HEK293 (cell line): Measurements from ENCODE around the gene OR52N1.

ENCODE experiments used
- CTCF ChIA-PET: fragments of 350-600 bp; formaldehyde crosslinking; extraction: SDS; loops from one replicate; lab custom pipeline; 2021; ENCODE audit warnings: antibody characterized with exemption; lab: Yijun Ruan, JAX
- POLR2A ChIA-PET: fragments of 300-600 bp; formaldehyde crosslinking; extraction: SDS; loops from one replicate; lab custom pipeline; 2020; ENCODE audit warnings: antibody characterized with exemption, inconsistent platforms; lab: Yijun Ruan, JAX
- H3K27ac ChIP-seq: fragments of 200-500 bp; sonication (Bioruptor generic); 2 replicates; pipeline ENCODE4 v1.5.1; 2014; ENCODE audit warnings: low read depth, low read length, control low read depth, inconsistent platforms; ENCODE audit errors: extremely low read depth
- H3K36me3 ChIP-seq, 2 experiments: fragments of 200-500 bp in 1 of 2; sonication (Bioruptor generic) in 1 of 2; 1 replicate in 1 of 2; 2 replicates in 1 of 2; pipeline ENCODE4 v1.5.1; 2014 to 2017; ENCODE audit warnings: inconsistent platforms in 2 of 2, low read length in 2 of 2; ENCODE audit not compliant: control insufficient read depth in 2 of 2, insufficient read depth in 1 of 2
- H3K4me1 ChIP-seq: fragments of 200-500 bp; sonication (Bioruptor generic); 2 replicates; pipeline ENCODE4 v1.5.1; 2014; ENCODE audit warnings: mild to moderate bottlenecking, low read length, inconsistent platforms; ENCODE audit not compliant: control insufficient read depth, insufficient read depth
- H3K4me3 ChIP-seq: 2 replicates; pipeline ENCODE4 v1.5.1; 2011; ENCODE audit warnings: low read depth, mild to moderate bottlenecking, control low read depth, low read length, moderate library complexity
- H3K9me3 ChIP-seq: fragments of 200-500 bp; sonication (Bioruptor generic); 2 replicates; pipeline ENCODE4 v1.5.1; 2014; ENCODE audit warnings: low read depth, low read length, inconsistent platforms; ENCODE audit not compliant: control insufficient read depth, insufficient read depth
- BCL11A ChIP-seq: fragments of 450-650 bp; formaldehyde crosslinking; IDR thresholded peaks from 2 replicates; pipeline ENCODE4 v1.5.1; 2016; ENCODE audit warnings: low read depth, missing biosample characterization, missing genetic modification characterization
- EGR2 ChIP-seq: fragments of 450-650 bp; formaldehyde crosslinking; IDR thresholded peaks from 2 replicates; pipeline ENCODE4 v1.5.1; 2016; ENCODE audit warnings: low read depth, missing biosample characterization, missing genetic modification characterization
- HOXA7 ChIP-seq: sonication (generic); formaldehyde crosslinking; IDR thresholded peaks from 2 replicates; pipeline ENCODE4 v1.8.1; 2022; ENCODE audit warnings: missing genetic modification reagents, borderline replicate concordance
- IKZF3 ChIP-seq: fragments of 450-650 bp; IDR thresholded peaks from 2 replicates; pipeline ENCODE4 v1.5.0; 2018; ENCODE audit warnings: missing biosample characterization, mild to moderate bottlenecking, missing genetic modification characterization, moderate library complexity
- MZF1 ChIP-seq: fragments of 450-650 bp; formaldehyde crosslinking; IDR thresholded peaks from 2 replicates; pipeline ENCODE4 v1.5.1; 2017; ENCODE audit warnings: missing biosample characterization, missing genetic modification characterization, borderline replicate concordance
- RBAK ChIP-seq: fragments of 450-650 bp; formaldehyde crosslinking; IDR thresholded peaks from 2 replicates; pipeline ENCODE4 v1.5.1; 2016; ENCODE audit warnings: missing biosample characterization, missing genetic modification characterization
- SP3 ChIP-seq: fragments of 450-650 bp; formaldehyde crosslinking; IDR thresholded peaks from 2 replicates; pipeline ENCODE4 v1.5.1; 2016; ENCODE audit warnings: missing biosample characterization, missing genetic modification characterization
- ZFP3 ChIP-seq: fragments of 450-650 bp; formaldehyde crosslinking; IDR thresholded peaks from 2 replicates; pipeline ENCODE4 v1.5.1; 2016; ENCODE audit warnings: low read depth, missing biosample characterization, missing genetic modification characterization
- ZIC2 ChIP-seq: fragments of 450-650 bp; formaldehyde crosslinking; IDR thresholded peaks from 2 replicates; pipeline ENCODE4 v1.5.1; 2016; ENCODE audit warnings: missing biosample characterization, missing genetic modification characterization
- ZNF248 ChIP-seq: fragments of 450-650 bp; formaldehyde crosslinking; IDR thresholded peaks from 2 replicates; pipeline ENCODE4 v1.5.1; 2017; ENCODE audit warnings: missing biosample characterization, missing genetic modification characterization
- ZNF292 ChIP-seq: fragments of 450-650 bp; formaldehyde crosslinking; IDR thresholded peaks from 2 replicates; pipeline ENCODE4 v1.5.1; 2016; ENCODE audit warnings: low read depth, missing biosample characterization, missing genetic modification characterization, borderline replicate concordance
- ZNF341 ChIP-seq: fragments of 450-650 bp; formaldehyde crosslinking; IDR thresholded peaks from 2 replicates; pipeline ENCODE4; 2016; ENCODE audit warnings: low read depth, missing biosample characterization, missing genetic modification characterization
- ZNF354C ChIP-seq: fragments of 450-650 bp; formaldehyde crosslinking; IDR thresholded peaks from 2 replicates; pipeline ENCODE4 v1.5.1; 2016; ENCODE audit warnings: missing biosample characterization, missing genetic modification characterization, low read depth, borderline replicate concordance
- ZNF37A ChIP-seq: fragments of 450-650 bp; IDR thresholded peaks from 2 replicates; pipeline ENCODE4 v1.5.1; 2018; ENCODE audit warnings: missing biosample characterization, missing genetic modification characterization
- ZNF394 ChIP-seq: fragments of 450-650 bp; formaldehyde crosslinking; IDR thresholded peaks from 2 replicates; pipeline ENCODE4 v1.5.1; 2016; ENCODE audit warnings: missing biosample characterization, missing genetic modification characterization, mild to moderate bottlenecking, moderate library complexity, borderline replicate concordance
- ZNF473 ChIP-seq: fragments of 450-650 bp; formaldehyde crosslinking; IDR thresholded peaks from 2 replicates; pipeline ENCODE4 v1.5.1; 2017; ENCODE audit warnings: missing biosample characterization, missing genetic modification characterization
- ZNF501 ChIP-seq: fragments of 450-650 bp; formaldehyde crosslinking; IDR thresholded peaks from 2 replicates; pipeline ENCODE4 v1.5.1; 2016; ENCODE audit warnings: missing biosample characterization, missing genetic modification characterization
- ZNF514 ChIP-seq: fragments of 450-650 bp; formaldehyde crosslinking; IDR thresholded peaks from 2 replicates; pipeline ENCODE4 v1.5.1; 2016; ENCODE audit warnings: missing biosample characterization, missing genetic modification characterization
- ZNF530 ChIP-seq: fragments of 450-650 bp; formaldehyde crosslinking; IDR thresholded peaks from 2 replicates; pipeline ENCODE4 v1.5.1; 2016; ENCODE audit warnings: low read depth, missing biosample characterization, missing genetic modification characterization
- ZNF555 ChIP-seq: fragments of 450-650 bp; formaldehyde crosslinking; conservative IDR thresholded peaks from 2 replicates; pipeline ENCODE4 v1.5.1; 2017; ENCODE audit warnings: missing biosample characterization, mild to moderate bottlenecking, missing genetic modification characterization, inconsistent platforms
- ZNF560 ChIP-seq: fragments of 450-650 bp; formaldehyde crosslinking; IDR thresholded peaks from 2 replicates; pipeline ENCODE4 v1.5.1; 2017; ENCODE audit warnings: missing biosample characterization, missing genetic modification characterization, borderline replicate concordance
- ZNF585B ChIP-seq: fragments of 450-650 bp; formaldehyde crosslinking; IDR thresholded peaks from 2 replicates; pipeline ENCODE4 v1.5.1; 2016; ENCODE audit warnings: missing biosample characterization, missing genetic modification characterization
- ZNF664 ChIP-seq: fragments of 450-650 bp; formaldehyde crosslinking; IDR thresholded peaks from 2 replicates; pipeline ENCODE4 v1.5.1; 2016; ENCODE audit warnings: missing biosample characterization, missing genetic modification characterization
- ZNF843 ChIP-seq: fragments of 450-650 bp; formaldehyde crosslinking; IDR thresholded peaks from 2 replicates; pipeline ENCODE4 v1.5.1; 2016; ENCODE audit warnings: missing biosample characterization, missing genetic modification characterization
- TF ChIP-seq, protein P1 (sequence below): fragments of 450-650 bp; IDR thresholded peaks from 2 replicates; pipeline ENCODE4 v1.5.1; 2018; ENCODE audit warnings: missing biosample characterization, missing genetic modification characterization
- TF ChIP-seq, protein P2 (sequence below): fragments of 450-650 bp; formaldehyde crosslinking; conservative IDR thresholded peaks from 2 replicates; pipeline ENCODE4 v1.5.1; 2016; ENCODE audit warnings: low read depth, missing biosample characterization, missing genetic modification characterization
- TF ChIP-seq, protein P3 (sequence below): fragments of 450-650 bp; formaldehyde crosslinking; IDR thresholded peaks from 2 replicates; pipeline ENCODE4 v1.5.1; 2017; ENCODE audit warnings: missing biosample characterization, missing genetic modification characterization
- TF ChIP-seq, protein P4 (sequence below): fragments of 450-650 bp; formaldehyde crosslinking; IDR thresholded peaks from 2 replicates; pipeline ENCODE4 v1.5.1; 2016; ENCODE audit warnings: missing biosample characterization, missing genetic modification characterization
- TF ChIP-seq, protein P5 (sequence below): fragments of 450-650 bp; formaldehyde crosslinking; IDR thresholded peaks from 2 replicates; pipeline ENCODE4 v1.5.1; 2016; ENCODE audit warnings: missing biosample characterization, missing genetic modification characterization

The OR52N1 gene

DNA sequence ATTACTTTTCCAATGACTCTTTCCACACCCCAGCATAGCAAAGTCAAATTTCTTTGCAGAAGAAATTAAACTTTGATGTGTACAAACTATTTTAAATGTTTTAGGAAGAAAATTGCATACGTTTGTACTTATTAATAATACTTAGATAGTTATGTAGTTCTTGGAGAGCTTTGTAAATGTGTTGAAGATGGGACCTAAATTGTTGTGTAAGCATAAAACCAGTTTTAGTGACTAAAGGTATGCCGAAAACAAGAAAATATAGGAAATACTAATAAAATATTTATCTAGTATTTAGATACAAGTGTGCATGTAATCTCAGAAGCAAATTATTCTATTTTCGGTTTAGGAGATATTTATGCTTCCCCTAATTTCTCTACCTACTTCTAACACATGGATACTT, 41.2 kb downstream of the OR52N1 start (continued):
- TF ChIP-seq ZNF248 (tag by site-specific recombination), result no peak
- no peak for TF ChIP-seq ZNF394
- no peak for TF ChIP-seq ZIC2 (tag by site-specific recombination)
- TF ChIP-seq, protein P1, sequence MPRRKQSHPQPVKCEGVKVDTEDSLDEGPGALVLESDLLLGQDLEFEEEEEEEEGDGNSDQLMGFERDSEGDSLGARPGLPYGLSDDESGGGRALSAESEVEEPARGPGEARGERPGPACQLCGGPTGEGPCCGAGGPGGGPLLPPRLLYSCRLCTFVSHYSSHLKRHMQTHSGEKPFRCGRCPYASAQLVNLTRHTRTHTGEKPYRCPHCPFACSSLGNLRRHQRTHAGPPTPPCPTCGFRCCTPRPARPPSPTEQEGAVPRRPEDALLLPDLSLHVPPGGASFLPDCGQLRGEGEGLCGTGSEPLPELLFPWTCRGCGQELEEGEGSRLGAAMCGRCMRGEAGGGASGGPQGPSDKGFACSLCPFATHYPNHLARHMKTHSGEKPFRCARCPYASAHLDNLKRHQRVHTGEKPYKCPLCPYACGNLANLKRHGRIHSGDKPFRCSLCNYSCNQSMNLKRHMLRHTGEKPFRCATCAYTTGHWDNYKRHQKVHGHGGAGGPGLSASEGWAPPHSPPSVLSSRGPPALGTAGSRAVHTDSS (tag by site-specific recombination), result no peak
- TF ChIP-seq ZNF530, result no peak
- no peak for TF ChIP-seq ZNF473 (tag by site-specific recombination)
- no peak for TF ChIP-seq ZNF514 (tag by site-specific recombination)
- TF ChIP-seq BCL11A (tag by site-specific recombination), result no peak
- no peak for TF ChIP-seq RBAK (tag by site-specific recombination)
- no peak for TF ChIP-seq ZNF585B (tag by site-specific recombination)
- TF ChIP-seq ZNF341, result no peak
- TF ChIP-seq IKZF3 (tag by site-specific recombination), result no peak

DNA sequence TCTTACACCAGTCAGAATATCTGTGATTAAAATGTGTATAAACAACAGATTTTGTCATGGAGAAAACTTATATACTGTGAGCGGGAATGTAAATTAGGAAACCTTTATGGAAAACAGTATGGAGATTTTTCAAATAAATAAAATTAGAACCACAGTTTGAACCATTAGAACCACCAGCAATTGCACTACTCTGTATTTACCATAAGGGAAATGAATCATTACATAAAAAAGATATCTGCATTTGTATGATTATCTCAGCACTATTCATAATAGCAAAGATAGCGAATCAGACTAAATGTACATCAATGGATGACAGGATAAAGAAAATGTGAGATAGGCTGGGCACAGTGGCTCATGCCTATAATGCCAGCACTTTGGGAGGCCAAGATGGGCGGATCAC, 44.5 kb downstream of the OR52N1 start:
- ChIA-PET POLR2A (no interaction called here), CTCF (no interaction called here)
- TF ChIP-seq ZNF555 (no peak), ZNF37A (no peak), ZNF292 (tag by site-specific recombination) (no peak), MZF1 (no peak), SP3 (tag by site-specific recombination) (no peak), ZNF664 (tag by site-specific recombination) (no peak), ZIC2 (tag by site-specific recombination) (no peak)
- TF ChIP-seq, protein P2, sequence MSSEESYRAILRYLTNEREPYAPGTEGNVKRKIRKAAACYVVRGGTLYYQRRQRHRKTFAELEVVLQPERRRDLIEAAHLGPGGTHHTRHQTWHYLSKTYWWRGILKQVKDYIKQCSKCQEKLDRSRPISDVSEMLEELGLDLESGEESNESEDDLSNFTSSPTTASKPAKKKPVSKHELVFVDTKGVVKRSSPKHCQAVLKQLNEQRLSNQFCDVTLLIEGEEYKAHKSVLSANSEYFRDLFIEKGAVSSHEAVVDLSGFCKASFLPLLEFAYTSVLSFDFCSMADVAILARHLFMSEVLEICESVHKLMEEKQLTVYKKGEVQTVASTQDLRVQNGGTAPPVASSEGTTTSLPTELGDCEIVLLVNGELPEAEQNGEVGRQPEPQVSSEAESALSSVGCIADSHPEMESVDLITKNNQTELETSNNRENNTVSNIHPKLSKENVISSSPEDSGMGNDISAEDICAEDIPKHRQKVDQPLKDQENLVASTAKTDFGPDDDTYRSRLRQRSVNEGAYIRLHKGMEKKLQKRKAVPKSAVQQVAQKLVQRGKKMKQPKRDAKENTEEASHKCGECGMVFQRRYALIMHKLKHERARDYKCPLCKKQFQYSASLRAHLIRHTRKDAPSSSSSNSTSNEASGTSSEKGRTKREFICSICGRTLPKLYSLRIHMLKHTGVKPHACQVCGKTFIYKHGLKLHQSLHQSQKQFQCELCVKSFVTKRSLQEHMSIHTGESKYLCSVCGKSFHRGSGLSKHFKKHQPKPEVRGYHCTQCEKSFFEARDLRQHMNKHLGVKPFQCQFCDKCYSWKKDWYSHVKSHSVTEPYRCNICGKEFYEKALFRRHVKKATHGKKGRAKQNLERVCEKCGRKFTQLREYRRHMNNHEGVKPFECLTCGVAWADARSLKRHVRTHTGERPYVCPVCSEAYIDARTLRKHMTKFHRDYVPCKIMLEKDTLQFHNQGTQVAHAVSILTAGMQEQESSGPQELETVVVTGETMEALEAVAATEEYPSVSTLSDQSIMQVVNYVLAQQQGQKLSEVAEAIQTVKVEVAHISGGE (tag by site-specific recombination), result no peak
- TF ChIP-seq, protein P3, sequence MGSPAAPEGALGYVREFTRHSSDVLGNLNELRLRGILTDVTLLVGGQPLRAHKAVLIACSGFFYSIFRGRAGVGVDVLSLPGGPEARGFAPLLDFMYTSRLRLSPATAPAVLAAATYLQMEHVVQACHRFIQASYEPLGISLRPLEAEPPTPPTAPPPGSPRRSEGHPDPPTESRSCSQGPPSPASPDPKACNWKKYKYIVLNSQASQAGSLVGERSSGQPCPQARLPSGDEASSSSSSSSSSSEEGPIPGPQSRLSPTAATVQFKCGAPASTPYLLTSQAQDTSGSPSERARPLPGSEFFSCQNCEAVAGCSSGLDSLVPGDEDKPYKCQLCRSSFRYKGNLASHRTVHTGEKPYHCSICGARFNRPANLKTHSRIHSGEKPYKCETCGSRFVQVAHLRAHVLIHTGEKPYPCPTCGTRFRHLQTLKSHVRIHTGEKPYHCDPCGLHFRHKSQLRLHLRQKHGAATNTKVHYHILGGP (tag by site-specific recombination), result no peak

DNA sequence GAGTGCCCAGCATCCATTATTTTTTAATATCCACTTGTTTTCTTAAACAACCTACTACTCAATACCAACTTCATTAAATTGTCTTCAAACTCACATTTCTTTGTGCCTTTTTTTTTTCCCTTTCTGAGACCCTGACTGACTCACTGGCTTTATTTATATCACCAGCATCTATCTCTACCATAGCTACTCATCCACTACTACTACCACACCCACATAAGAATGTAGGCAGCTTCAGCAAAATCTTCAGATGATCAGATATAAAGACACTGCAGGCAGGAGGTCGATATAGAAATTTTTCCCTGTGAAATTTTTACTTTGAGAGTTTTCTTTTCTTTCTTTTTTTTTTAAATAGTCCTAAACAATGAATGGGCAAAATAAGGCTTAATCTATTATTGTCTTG, 52.6 kb downstream of the OR52N1 start:
- Histone ChIP-seq H3K27ac (no peak overlapping the region), H3K9me3 (no peaks in the 10 kb centered on the region), H3K4me1 (no peaks in the 10 kb centered on the region), H3K36me3 (no peaks in the 10 kb centered on the region), H3K4me3 (no peak overlapping the region)
- CTCF ChIA-PET, result no interaction called here
- POLR2A ChIA-PET, result no interaction called here
- TF ChIP-seq ZIC2 (tag by site-specific recombination) (no peak), HOXA7 (CRISPR knock-in tag) (no peak), ZNF354C (tag by site-specific recombination) (no peak), ZNF560 (tag by site-specific recombination) (no peak), ZFP3 (tag by site-specific recombination) (no peak), ZNF501 (no peak), ZNF843 (no peak), EGR2 (no peak), ZNF585B (tag by site-specific recombination) (no peak)
- TF ChIP-seq, protein P4, sequence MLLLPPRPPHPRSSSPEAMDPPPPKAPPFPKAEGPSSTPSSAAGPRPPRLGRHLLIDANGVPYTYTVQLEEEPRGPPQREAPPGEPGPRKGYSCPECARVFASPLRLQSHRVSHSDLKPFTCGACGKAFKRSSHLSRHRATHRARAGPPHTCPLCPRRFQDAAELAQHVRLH (tag by site-specific recombination), result no peak
- TF ChIP-seq, protein P5, sequence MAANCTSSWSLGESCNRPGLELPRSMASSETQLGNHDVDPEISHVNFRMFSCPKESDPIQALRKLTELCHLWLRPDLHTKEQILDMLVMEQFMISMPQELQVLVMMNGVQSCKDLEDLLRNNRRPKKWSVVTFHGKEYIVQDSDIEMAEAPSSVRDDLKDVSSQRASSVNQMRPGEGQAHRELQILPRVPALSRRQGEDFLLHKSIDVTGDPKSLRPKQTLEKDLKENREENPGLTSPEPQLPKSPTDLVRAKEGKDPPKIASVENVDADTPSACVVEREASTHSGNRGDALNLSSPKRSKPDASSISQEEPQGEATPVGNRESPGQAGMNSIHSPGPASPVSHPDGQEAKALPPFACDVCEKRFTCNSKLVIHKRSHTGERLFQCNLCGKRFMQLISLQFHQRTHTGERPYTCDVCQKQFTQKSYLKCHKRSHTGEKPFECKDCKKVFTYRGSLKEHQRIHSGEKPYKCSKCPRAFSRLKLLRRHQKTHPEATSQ (tag by site-specific recombination), result no peak

More for the DNA sequence above, 44.5 kb downstream of the OR52N1 start:
- no peaks in the 10 kb centered on the region for H3K9me3 ChIP-seq
- no peaks in the 10 kb centered on the region for H3K36me3 ChIP-seq
- no peak overlapping the region for H3K27ac ChIP-seq
- H3K4me3 ChIP-seq, result no peak overlapping the region
- no peaks in the 10 kb centered on the region for H3K4me1 ChIP-seq
